ENCODE data around the gene PFKFB4. TPM values are rescaled to one million over a fixed set of nuclear protein-coding genes. Genes with fewer than 3 reads are reported as not detected.

Gene PFKFB4
- total RNA-seq, 2 experiments from 2014 or later: 90.8 to 94.0 TPM

GRCh38 chr3:48596157-48596556 is 39.6 kb upstream of the PFKFB4 start:
- H3K4me1 Mint-ChIP-seq (ENCODE audit: low read depth): peaks cover 5% of the 10 kb centered on the region
- no peak overlapping the region for H3K4me3 Mint-ChIP-seq
- TF ChIP-seq CTCF (IDR thresholded peaks at IDR 0.05): no peak
- no peak overlapping the region for H3K27ac Mint-ChIP-seq
- ChIA-PET CTCF (interaction anchor here (1.5 kb wide), 1 partner anchor 39 kb away, joined by 3 read pairs; the partner anchor contains the start of gene SLC26A6), POLR2A (interaction anchor here (1.0 kb wide), 1 partner anchor 14 kb away, joined by 3 read pairs; no protein-coding TSS in a partner anchor)
- intact Hi-C loops (cut with micrococcal nuclease): no loop called here
- ATAC-seq: no peak
- H3K27me3 Mint-ChIP-seq: peaks cover 12% of the 10 kb centered on the region
- H3K36me3 Mint-ChIP-seq (ENCODE audit: low read depth): peaks cover 11% of the 10 kb centered on the region
- DNase-seq: no peak
- H3K9me3 Mint-ChIP-seq: no peaks in the 10 kb centered on the region

- no peak for TF ChIP-seq CTCF (IDR thresholded peaks at IDR 0.05)
- no peak overlapping the region for H3K27ac Mint-ChIP-seq
- H3K36me3 Mint-ChIP-seq (ENCODE audit: low read depth): peaks cover 7% of the 10 kb centered on the region
- H3K9me3 Mint-ChIP-seq: no peaks in the 10 kb centered on the region
- H3K4me3 Mint-ChIP-seq: no peak overlapping the region
- H3K4me1 Mint-ChIP-seq (ENCODE audit: low read depth): peaks cover 5% of the 10 kb centered on the region
- intact Hi-C loops (cut with micrococcal nuclease): no loop called here
- ATAC-seq: peak; percentile 21
- POLR2A ChIA-PET: no interaction called here
- peak; percentile 34 for DNase-seq
- CTCF ChIA-PET: interaction anchor here (1.4 kb wide), 1 partner anchor 40 kb away, joined by 4 read pairs; the partner anchor contains the start of gene SLC26A6
- H3K27me3 Mint-ChIP-seq: peaks cover 16% of the 10 kb centered on the region
Observed at GRCh38 chr3:48595526-48596121, 39.0 kb upstream of the PFKFB4 start.

- no peak for TF ChIP-seq CTCF (IDR thresholded peaks at IDR 0.05)
- H3K27ac Mint-ChIP-seq: no peak within 1 kb of the TSS
- POLR2A ChIA-PET: no interaction called here
- H3K9me3 Mint-ChIP-seq: no peaks in the 10 kb centered on the region
- peaks cover 6% of the 10 kb centered on the region for H3K36me3 Mint-ChIP-seq (ENCODE audit: low read depth)
- peak; percentile 28 for ATAC-seq
- CTCF ChIA-PET: interaction anchor here (1.4 kb wide), 1 partner anchor 40 kb away, joined by 4 read pairs; the partner anchor contains the start of gene SLC26A6
- intact Hi-C loops (cut with micrococcal nuclease): no loop called here
- no peak within 1 kb of the TSS for H3K4me3 Mint-ChIP-seq
- peaks cover 16% of the 10 kb centered on the region for H3K27me3 Mint-ChIP-seq
- H3K4me1 Mint-ChIP-seq (ENCODE audit: low read depth): peaks cover 5% of the 10 kb centered on the region
- peak; percentile 39 for DNase-seq
Observed at GRCh38 chr3:48595075-48595525, 38.5 kb upstream of the PFKFB4 start, which contains the start of gene COL7A1. Gene COL7A1 (minus strand): TSS chr3:48595329. CDS start chr3:48595159, 170 bp downstream.

- Mint-ChIP-seq H3K9me3 (no peaks in the 10 kb centered on the region), H3K27ac (no peak overlapping the region), H3K4me1 (ENCODE audit: low read depth) (peaks cover 5% of the 10 kb centered on the region), H3K27me3 (peaks cover 16% of the 10 kb centered on the region), H3K4me3 (no peak overlapping the region), H3K36me3 (ENCODE audit: low read depth) (peaks cover 5% of the 10 kb centered on the region)
- intact Hi-C loops (cut with micrococcal nuclease): no loop called here
- DNase-seq (no peak), ATAC-seq (peak; percentile 5)
- TF ChIP-seq CTCF (IDR thresholded peaks at IDR 0.05): no peak
- POLR2A ChIA-PET: no interaction called here
- CTCF ChIA-PET: interaction anchor here (1.4 kb wide), 1 partner anchor 41 kb away, joined by 4 read pairs; the partner anchor contains the start of gene SLC26A6
Observed at GRCh38 chr3:48594417-48595049, 37.9 kb upstream of the PFKFB4 start.

GRCh38 chr3:48593337-48593736 is 36.7 kb upstream of the PFKFB4 start:
- H3K4me1 Mint-ChIP-seq (ENCODE audit: low read depth): peaks cover 5% of the 10 kb centered on the region
- H3K27me3 Mint-ChIP-seq: peaks cover 22% of the 10 kb centered on the region
- ChIA-PET CTCF (no interaction called here), POLR2A (no interaction called here)
- ATAC-seq (no peak), DNase-seq (no peak)
- H3K36me3 Mint-ChIP-seq (ENCODE audit: low read depth): no peaks in the 10 kb centered on the region
- no peak overlapping the region for H3K27ac Mint-ChIP-seq
- no peaks in the 10 kb centered on the region for H3K9me3 Mint-ChIP-seq
- no peak for TF ChIP-seq CTCF (IDR thresholded peaks at IDR 0.05)
- intact Hi-C loops (cut with micrococcal nuclease): no loop called here
- no peak overlapping the region for H3K4me3 Mint-ChIP-seq

All from activated CD8-positive, alpha-beta T cell treated with anti-CD3 and anti-CD28 coated beads for 36 hours (primary cell).